Islet of Langerhans (tissue), 1 donor: ENCODE measurements around the gene MCC.

Experiments used
- FAIRE-seq: peaks from one replicate; lab custom pipeline; 2011; peaks lifted over from hg19 to GRCh38; lab: Jason Lieb, UNC

MCC gene

DNA sequence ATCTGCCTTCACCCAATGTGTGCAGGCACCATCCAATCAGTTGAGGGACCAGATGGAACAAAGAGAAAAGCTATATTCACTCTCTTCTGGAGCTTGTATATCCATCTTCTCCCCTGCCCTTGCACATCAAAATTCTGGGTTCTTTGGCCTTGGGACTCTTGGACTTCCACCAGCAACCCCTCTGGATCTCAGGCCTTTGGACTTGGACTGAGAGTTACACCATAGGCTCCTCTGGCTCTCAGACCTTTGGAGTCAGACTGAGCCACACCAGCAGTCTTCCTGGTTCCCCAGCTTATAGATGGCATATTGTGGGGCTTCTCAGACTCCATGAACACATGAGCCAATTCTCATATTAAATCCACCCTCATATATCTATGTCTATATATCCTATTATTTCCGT, 126.6 kb downstream of the MCC start:
- no peak for FAIRE-seq

DNA sequence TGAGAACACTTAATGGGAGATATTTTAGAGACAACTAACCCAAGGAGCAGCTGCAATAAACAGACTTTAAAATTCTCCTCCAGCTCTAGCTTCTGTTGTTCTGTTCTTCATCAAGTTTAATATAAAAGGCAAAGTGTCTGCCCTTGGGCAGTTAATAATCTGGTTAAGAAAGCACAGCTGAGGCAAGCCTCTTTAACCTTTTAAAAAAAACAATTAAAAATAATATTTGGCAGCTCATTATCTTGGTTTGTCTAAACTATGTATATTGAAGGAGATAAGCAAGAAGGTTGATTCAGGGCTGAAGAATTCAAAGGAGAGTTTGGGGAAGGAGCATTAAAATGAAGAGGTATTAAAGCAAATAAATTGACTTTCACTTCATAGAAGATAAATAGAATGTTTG, 128.8 kb downstream of the MCC start:
- no peak for FAIRE-seq

DNA sequence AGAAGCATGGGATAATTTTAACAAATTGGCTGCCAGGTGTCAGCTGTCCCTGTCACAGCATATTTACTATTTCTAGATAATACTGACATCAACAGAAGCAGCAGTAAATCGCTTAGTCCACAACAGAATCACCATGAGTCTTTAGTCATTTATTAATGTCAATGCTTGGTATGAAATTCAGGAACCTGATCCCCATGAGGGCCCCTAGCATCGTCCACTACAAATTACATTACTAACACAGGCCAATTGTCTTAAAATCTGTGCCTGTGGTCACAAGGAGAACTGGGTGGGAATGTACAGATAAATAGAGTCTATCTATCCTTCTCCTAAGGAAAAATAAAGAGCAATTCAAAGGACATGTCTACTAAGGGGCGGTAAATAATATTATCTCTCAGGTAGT, 129.6 kb downstream of the MCC start:
- FAIRE-seq: no peak

DNA sequence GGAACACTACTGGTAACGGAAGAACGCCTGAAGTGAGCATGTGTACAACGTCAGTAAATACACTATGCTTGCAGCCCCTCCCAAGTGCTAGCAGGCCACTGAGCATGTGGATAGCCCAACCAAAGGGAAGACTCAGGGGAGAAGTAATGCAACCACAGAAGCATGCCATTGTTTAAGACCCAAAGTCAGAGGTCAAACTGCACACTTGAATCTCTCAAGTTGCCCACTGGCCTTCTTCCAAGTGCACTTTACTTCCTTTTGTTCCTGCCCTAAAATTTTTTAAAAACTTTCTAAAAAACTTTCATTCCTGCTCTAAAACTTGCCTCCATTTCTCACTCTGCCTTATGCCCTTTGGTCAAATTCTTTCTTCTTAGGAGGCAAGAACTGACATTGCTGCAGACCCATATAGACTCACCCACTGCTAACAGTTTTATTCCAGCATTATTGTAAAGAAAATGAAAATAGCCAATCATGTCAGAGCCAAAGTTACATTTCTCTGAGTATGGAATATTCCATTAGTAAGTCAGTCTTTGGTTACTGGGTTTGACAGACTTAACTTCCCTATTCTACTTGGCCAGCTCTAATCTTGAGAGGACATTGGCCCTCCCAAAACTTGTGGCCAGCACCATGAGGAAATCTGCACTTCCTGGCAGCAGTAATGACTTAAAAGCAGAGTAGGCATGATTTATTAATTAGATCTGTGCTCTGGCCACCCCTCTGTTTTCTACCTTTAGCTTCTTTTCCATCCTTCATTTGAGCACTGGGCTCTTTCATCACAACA, 130.4 kb downstream of the MCC start:
- no peak for FAIRE-seq

DNA sequence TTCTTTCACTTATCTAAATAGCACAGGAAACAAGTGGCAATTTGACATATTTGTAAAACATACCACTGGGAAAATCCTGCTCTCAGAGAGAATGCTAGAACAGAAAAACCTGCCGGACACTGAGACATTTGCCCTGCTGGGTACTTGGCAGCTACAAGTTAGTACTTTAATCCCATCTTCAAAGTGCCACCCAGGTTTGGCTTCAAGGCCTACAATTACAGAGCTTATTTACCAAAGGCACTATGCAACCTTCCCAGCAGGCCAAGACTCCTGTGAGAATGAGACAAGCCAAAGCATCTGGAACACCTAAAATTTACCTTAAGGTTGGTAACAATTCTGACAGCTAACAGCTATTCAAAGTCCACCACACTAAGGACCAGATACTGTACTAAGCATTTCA, 131.8 kb downstream of the MCC start:
- no peak for FAIRE-seq

DNA sequence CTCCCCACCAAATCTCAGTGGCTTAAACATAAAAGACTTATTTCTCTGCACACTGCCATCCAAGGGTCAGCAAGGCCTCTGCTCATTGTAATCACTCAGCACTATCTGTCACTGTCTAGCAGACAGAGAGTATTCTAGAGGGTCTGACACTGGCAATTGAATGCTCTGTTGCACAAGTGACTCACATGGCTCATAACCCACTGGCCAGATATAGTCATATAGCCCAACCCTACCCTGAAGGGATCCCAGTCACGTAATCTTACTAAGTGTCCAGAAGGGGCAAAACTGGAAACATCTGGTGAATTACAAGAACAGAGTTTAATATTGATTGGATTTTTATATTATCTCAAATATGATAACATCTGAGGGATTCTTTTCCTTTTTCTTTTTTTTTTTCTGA, 134.2 kb downstream of the MCC start:
- no peak for FAIRE-seq

DNA sequence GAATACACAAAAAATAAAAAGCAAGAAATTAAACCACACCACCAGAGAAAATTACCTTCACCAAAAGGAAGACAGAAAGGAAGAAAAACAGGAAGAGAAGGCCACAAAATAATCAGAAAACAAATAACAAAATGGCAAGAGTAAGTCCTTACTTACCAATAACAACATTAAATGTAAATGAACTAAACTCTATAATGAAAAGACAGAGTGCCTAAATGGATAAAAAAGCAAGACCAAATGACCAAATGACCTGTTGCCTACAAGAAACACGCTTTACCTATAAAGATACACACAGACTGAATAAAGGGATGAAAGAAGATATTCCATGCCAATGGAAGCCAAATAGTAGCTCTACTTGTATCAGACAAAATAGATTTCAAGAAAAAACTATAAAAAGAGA, 140.7 kb downstream of the MCC start:
- FAIRE-seq: no peak

DNA sequence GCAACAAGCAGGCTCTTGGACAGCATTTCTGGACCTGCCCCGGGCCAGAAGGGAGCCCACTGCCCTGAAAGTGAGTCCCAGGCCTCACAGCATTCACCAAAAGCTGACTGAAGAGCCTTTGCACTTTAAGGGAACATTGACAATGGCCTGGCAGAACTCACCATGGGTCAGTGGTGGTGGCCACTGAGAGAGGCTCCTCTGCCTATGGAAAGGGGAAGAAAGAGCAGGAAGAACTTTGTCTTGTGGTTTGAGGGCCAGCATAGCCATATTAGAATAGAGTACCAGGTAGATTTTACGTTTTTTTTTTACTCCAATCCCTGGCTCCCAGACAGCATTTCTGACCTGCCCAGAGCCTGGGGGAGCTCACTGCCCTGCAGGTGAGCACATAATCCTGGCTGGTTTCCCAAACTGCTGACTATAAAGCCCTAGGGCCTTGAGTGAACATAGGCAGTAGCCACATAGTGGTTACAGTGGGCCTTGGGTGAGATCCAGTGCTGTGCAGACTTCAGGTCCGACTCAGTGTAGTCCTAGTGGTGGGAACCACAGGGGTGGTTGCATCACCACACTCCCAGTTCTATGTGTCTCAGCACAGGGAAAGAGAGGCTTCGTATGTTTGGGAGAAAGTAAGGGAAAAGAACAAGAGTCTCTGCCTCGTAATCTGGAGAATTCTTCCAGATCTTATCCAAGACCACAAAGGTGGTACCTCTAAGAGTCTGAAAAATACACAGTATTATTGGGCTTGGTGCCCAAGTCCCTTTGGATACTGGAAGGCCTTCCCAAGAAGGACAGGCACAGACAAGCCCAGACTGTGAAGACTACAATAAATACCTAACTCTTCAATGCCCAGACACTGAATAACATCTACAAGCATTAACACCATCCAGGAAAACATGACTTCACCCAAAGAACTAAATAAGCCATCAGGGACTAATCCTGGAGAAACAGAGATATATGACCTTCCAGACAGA, 143.0 kb downstream of the MCC start:
- FAIRE-seq: no peak

DNA sequence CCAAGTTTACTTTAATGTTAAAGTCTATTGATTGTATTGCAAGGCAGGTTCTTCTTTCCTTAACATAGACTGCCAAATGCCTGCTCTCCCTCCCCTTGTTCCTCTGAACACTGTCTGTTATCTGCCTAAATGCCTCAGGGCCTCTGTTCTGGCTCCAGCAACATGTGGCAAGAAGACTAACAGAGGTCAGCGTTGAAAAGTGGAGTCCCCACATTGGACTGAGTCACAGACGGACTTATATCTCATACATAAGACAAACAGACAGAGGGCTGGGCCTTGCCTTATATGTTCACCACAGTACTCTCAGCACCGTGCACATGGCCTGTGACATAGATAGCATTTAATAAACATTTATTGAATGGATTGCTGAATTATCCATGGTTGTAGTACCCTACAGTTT, 144.9 kb downstream of the MCC start:
- no peak for FAIRE-seq

DNA sequence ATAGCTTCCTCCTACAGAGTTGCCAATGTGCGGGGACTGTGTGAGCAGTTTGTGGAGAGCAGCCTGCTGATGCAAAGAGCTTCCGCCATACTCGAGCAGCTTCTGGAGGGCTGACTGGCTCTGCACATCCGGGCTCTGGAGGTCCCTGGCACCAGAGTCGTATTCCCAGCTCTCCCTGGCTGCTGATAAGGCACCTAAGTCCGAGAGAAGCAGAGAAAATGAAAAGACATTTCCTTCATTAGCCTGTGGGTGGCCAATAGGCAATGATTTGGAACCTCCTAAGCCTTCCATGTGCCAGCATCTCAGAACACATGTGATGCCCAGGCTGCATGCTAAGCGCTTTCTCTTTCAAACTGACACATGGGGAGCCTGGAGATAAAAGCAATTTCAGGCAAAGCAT, 147.7 kb downstream of the MCC start:
- FAIRE-seq: no peak

DNA sequence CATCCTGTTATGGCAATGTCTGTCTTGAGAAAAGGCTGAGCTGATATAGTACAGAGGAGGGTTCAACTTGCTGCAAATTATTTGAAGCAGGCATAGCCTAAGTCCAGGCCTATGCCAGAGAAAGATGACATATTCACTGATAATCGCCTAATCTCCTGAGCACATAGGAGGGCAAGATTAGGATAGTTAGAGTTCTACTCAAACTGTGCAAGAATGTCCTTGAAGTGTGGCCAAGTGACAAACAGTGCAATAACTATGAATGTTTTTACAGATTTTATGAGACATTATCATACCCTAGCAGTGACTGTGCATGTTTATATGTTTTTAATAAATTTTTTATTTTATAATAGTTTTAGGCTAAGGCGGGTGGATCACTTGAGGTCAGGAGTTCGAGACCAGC, 149.6 kb downstream of the MCC start:
- FAIRE-seq: no peak

DNA sequence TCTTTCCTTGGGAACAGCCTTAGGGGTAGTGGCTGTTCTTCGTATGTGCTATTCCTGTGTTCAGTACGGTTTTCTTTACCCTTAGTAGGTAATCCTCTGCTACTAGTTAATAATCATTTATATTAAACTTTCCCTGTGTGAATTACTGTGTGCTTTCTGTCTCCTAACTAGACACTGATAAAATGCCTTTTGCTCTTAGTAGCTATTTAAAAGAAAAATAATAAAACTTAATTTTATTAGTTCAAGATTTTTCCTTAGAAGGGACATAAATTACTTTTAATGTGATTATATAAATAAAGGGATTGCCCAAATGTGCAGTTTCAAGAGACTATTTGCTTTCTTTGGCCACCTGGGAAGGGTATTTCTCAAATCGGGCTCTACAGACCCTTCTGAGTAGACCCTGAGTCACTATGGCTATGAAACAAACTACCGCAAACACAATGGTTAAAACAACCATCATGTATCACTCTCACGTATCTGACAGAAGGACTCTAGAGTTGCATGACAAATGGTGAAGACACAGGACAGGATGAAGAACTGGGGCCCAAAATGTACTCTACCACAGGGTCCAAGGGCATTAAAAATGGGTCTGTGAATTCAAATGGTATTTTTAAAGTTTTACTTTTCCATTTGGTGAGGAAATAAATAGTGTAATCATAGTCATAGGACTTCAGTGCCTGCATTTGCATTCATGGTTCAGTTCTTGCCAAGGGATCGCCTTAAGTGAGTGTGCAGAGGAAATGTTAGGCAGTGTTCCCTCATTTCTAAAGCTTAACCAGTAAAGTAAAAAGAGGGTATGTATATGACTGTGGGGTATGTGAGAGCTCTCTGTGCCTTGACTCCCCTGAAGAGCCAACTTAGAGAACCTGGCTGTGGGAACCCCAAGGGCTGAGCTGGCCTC, 150.5 kb downstream of the MCC start:
- no peak for FAIRE-seq

DNA sequence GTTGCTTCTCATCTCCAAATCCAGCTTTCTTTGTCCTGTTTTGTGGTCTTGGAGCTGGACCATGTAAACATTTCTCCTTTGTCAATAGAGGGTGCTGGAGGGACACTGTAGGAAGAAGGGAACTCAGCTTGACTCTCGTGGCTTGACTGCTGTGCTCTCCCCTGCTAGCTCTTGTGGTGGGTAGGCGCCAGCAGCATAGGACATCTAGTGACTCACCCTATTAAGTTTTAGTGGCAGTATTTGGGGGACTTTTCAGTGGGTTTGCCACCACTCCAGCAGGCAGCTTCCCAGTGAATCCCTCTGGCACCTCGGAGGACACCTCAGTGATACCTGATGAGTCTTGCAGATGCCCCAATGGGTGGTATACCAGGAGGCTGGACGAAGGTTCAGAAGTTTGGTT, 151.3 kb downstream of the MCC start:
- FAIRE-seq: no peak

DNA sequence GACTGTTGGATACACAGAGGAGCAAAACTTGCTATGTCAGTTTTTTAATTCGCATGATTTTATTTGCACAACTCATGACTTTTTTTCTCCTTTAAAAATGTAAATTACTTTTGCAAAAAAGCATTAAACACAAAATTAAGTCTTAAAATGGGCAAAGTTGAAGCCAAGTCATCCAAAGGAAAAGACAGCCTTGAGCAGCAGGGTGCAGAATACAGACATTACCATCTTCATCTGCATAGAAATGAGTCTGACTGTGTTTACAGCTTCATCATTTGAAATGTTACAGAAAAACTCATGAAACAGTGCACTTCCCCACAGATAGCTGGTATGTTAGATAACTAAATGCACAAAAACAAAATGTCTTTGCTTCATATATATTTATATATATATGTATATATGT, 154.8 kb downstream of the MCC start:
- no peak for FAIRE-seq

DNA sequence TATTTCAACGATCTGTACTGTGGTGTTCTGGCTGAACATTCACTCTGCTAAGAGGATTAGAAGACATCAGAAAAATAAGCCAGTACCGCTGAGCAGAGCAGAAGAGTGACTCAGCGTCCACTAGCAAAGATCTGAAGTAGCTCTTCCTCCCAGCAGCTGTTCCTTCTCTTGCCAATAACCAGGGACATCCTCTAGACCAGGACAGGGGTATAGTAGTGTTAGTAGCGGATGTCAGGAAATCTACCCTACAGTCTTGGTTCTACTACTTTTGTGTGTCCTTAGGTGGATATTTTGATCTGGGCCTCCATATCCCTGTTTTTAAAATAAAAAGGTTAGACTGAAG, 157.1 kb downstream of the MCC start:
- no peak for FAIRE-seq

DNA sequence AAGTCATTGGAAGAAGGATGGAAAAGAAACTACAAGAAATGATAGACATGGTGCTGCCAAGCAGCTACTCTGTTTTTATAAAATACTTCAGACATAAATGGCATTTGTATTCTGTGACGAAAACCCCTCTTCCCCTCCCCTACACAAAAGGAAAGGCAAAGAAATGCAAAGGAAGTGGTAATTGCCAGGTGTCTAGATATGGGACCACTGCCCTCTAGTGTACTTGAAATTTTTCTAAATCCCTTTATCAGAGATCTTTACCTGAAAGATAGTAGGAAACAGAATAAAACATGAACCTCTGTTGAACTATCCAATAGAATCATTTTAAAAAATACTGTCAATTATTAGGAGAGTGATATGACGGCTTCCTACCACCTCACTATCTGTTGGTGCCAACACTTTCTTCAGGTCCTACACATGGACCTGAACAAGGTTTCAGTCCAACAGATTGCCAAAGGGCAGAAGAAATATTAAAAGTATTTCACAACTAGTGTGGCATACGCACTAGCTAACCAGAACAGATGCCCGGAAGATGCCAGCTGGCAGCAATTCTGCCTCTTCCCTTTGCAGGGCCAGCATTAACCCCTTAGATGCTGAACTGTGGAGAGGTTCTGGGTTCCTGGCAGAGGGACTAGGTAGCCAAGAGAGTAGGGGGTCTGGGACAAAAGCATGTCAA, 157.6 kb downstream of the MCC start:
- peak; percentile 83 for FAIRE-seq

DNA sequence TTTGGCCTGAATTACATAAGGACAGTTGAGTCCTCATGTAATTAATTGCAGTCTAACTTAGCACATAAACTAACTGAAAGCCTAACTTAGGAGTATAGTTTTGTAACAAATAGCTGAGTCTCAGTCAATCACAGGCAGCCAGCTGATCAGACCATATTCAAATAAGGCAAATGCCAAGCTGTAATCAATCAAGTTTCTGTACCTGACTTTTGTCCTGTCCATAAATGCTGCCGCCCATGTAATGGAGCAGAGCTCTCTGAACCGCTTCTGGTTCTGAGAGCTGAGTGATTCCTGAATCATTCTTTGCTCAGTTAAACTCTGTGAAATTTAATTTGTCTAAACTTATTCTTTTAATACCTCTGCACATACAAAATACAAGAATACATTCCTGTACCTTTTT, 158.3 kb downstream of the MCC start:
- no peak for FAIRE-seq

DNA sequence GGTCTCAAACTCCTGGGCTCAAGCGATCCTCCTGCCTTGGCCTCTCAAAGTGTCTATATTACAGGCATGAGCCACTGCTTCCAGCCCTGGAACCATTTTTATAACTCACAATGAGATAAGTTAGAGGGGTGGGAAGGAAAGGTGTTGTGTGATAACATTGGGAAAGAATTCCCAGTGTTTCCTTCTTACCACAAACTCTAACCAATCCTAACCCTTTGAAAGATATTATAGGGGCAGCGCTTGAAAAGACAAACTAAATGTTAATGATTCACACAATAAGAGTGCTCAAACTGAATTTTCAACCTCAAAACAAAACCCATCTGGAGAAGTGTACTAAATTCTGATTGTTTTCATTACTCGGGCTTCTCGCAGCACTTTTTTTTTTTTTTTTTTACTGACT, 163.2 kb downstream of the MCC start:
- FAIRE-seq: no peak

DNA sequence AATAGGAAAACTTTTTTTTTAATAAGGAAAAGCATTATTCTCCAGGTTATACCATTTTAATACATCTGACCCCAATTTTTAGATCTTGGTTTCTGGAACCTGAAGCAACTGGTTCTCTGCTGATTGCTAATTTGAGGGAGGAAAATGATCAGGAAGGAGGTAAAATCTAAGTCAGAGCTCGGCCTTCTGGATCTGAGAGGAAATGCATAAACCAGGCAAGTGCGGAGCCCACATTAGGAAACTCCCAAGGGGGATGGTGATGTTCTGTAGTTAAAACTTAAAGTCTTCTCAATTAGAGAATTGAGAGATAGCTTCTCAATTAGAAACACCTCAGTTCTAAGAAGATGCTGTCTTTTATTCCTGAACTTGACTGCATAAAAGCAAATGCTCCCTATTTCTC, 167.0 kb downstream of the MCC start:
- FAIRE-seq: no peak

DNA sequence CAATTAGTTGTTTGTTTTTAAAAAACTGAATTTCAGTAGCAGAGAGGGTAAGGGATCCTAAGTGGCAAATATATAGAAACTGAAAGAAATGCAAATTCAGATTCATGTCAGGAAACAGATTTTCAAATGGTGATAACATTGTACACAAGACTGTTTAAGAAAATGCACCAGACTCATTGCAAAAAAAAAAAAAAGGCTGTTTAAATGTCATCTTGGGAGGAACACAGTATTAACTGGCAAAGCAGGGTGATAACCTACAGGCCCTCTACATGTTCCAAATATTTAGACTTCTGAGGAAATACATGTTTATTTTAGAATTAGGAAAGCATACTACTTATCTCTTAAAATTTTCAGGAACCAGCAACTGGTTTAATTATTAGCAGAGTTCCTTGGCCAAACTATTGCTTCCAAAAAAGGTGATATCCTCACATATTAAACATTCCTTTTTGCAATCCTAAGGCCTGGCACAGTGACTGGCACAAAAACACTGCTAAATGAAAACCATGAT, 167.9 kb downstream of the MCC start:
- FAIRE-seq: no peak

DNA sequence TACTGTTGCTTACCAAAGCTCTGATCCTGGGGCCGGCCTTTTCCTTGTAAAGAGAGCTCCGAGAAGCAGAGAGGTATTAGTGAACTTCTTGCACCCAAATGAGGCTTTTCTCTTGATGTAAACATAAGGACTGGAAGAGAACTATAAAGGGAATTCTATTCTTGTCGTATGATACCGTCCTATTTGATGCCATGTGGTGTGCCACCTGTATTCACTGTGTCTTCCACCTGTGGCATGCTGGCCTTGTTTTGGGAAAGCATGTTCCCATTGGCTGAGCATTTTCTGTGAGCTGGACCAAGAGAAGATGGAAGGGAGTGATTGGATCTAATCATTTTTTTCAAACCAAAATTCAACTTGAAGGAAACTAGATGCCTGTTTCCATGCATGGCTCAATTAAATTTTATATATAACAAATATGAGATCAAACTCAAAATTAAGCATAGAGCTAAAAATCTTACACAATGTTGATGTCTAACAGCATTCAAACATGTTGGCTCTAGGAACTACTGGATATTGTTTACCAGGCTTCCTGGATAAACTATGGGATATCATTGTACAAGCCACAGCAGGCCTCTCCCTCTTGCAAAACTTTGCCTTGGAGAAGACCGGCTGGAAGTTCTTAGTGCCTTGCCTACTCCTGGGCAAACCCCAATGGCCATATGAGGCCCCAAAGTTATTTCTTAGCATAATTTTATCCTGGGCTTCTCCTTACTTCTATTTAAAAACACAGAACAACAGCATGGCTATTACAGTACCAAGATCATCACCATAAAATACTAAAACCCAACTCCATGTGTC, 168.8 kb downstream of the MCC start:
- FAIRE-seq: no peak
